ENCODE results near the gene PTPN14.

DNA sequence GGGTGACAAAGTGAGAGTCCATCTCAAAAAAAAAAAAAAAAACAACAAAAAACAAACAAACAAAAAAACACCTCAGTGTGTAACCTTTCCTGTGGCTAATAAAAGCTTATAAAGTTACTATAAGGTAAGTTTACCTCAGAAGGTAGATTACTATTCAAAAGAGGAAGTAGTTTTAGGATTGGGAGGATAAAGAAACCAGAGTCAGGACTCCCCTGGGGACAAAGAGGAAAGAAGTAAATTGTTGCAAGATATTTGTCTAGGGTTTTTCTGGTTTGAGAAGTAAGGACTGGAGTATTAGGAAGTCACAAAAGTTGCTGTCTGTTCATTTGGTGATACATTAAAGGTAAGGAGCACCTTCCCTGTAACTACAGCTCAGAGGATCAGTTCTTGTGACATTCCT, 27.8 kb upstream of the PTPN14 start:
- TF ChIP-seq, protein P1, sequence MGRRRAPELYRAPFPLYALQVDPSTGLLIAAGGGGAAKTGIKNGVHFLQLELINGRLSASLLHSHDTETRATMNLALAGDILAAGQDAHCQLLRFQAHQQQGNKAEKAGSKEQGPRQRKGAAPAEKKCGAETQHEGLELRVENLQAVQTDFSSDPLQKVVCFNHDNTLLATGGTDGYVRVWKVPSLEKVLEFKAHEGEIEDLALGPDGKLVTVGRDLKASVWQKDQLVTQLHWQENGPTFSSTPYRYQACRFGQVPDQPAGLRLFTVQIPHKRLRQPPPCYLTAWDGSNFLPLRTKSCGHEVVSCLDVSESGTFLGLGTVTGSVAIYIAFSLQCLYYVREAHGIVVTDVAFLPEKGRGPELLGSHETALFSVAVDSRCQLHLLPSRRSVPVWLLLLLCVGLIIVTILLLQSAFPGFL (CRISPR knock-in tag; IDR thresholded peaks at IDR 0.05; ENCODE audit: borderline replicate concordance) = no peak
- TF ChIP-seq, protein P2, sequence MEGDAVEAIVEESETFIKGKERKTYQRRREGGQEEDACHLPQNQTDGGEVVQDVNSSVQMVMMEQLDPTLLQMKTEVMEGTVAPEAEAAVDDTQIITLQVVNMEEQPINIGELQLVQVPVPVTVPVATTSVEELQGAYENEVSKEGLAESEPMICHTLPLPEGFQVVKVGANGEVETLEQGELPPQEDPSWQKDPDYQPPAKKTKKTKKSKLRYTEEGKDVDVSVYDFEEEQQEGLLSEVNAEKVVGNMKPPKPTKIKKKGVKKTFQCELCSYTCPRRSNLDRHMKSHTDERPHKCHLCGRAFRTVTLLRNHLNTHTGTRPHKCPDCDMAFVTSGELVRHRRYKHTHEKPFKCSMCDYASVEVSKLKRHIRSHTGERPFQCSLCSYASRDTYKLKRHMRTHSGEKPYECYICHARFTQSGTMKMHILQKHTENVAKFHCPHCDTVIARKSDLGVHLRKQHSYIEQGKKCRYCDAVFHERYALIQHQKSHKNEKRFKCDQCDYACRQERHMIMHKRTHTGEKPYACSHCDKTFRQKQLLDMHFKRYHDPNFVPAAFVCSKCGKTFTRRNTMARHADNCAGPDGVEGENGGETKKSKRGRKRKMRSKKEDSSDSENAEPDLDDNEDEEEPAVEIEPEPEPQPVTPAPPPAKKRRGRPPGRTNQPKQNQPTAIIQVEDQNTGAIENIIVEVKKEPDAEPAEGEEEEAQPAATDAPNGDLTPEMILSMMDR (IDR thresholded peaks at IDR 0.05) = no peak
- TF ChIP-seq FOXK1 (CRISPR knock-in tag; IDR thresholded peaks at IDR 0.05) (no peak), NR3C1 (CRISPR knock-in tag; conservative IDR thresholded peaks at IDR 0.05; ENCODE audit: low read depth) (no peak), ATF1 (CRISPR knock-in tag; IDR thresholded peaks at IDR 0.05) (no peak), TEAD4 (CRISPR knock-in tag; IDR thresholded peaks at IDR 0.05) (no peak)
- TF ChIP-seq, protein P3, sequence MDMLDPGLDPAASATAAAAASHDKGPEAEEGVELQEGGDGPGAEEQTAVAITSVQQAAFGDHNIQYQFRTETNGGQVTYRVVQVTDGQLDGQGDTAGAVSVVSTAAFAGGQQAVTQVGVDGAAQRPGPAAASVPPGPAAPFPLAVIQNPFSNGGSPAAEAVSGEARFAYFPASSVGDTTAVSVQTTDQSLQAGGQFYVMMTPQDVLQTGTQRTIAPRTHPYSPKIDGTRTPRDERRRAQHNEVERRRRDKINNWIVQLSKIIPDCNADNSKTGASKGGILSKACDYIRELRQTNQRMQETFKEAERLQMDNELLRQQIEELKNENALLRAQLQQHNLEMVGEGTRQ (CRISPR knock-in tag; IDR thresholded peaks at IDR 0.05) = no peak
- TF ChIP-seq, protein P4, sequence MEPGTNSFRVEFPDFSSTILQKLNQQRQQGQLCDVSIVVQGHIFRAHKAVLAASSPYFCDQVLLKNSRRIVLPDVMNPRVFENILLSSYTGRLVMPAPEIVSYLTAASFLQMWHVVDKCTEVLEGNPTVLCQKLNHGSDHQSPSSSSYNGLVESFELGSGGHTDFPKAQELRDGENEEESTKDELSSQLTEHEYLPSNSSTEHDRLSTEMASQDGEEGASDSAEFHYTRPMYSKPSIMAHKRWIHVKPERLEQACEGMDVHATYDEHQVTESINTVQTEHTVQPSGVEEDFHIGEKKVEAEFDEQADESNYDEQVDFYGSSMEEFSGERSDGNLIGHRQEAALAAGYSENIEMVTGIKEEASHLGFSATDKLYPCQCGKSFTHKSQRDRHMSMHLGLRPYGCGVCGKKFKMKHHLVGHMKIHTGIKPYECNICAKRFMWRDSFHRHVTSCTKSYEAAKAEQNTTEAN (CRISPR knock-in tag; IDR thresholded peaks at IDR 0.05) = no peak
